IMR-90 (cell line): ENCODE data around the gene MARCHF9. TPM values are rescaled to one million over a fixed set of nuclear protein-coding genes. Genes with fewer than 3 reads are reported as not detected.

Experiments
- ATAC-seq: fragments of 200-7000 bp; cut with Tn5 transposase; 2 replicates; pipeline ENCODE4 v1.9.1; 2020; ENCODE audit warnings: low read depth, mild to moderate bottlenecking, moderate library complexity
- BruUV-seq: library from RNA; stranded (reverse); fragments of 400-500 nt; replicated peaks from 2 replicates; lab custom pipeline; 2021; lab: Mats Ljungman, UMichigan
- CTCF ChIA-PET: fragments of 300-600 bp; formaldehyde crosslinking; extraction: SDS; loops from one replicate; lab custom pipeline; 2021; ENCODE audit warnings: antibody characterized with exemption; lab: Yijun Ruan, JAX
- POLR2A ChIA-PET: fragments of 300-600 bp; sonication (Branson Sonifier 250); formaldehyde crosslinking; loops from one replicate; lab custom pipeline; 2022; ENCODE audit warnings: antibody characterized with exemption; ENCODE audit not compliant: unreplicated experiment; lab: Charles Lee
- DNase-seq: peaks from one replicate; pipeline ENCODE4 v3.0.0; 2013
- H2AFZ ChIP-seq: replicated peaks from 2 replicates; pipeline ENCODE3; 2013; ENCODE audit warnings: low read length, mild to moderate bottlenecking; ENCODE audit not compliant: poor library complexity
- H2AK5ac ChIP-seq: 2 replicates; pipeline ENCODE4 v1.6.1; 2013; ENCODE audit warnings: low read depth, low read length, inconsistent platforms
- H2AK9ac ChIP-seq: replicated peaks from 2 replicates; pipeline ENCODE3; 2013; ENCODE audit warnings: mild to moderate bottlenecking, low read depth, low read length, moderate library complexity; ENCODE audit not compliant: poor library complexity
- H2BK120ac ChIP-seq: 2 replicates; pipeline ENCODE4 v1.6.1; 2013; ENCODE audit warnings: low read depth, low read length, inconsistent platforms
- H2BK15ac ChIP-seq: 3 replicates; pipeline ENCODE4 v1.6.1; 2013; ENCODE audit warnings: low read depth, low read length, inconsistent platforms
- H2BK20ac ChIP-seq: 2 replicates; pipeline ENCODE4 v1.6.1; 2013; ENCODE audit warnings: low read depth, mild to moderate bottlenecking, inconsistent platforms, low read length, moderate library complexity
- H2BK5ac ChIP-seq: 2 replicates; pipeline ENCODE4 v1.6.1; 2013; ENCODE audit warnings: mild to moderate bottlenecking, low read depth, low read length, inconsistent platforms; ENCODE audit not compliant: poor library complexity, severe bottlenecking
- H3K14ac ChIP-seq: replicated peaks from 2 replicates; pipeline ENCODE4 v1.6.1; 2013; ENCODE audit warnings: low read depth, low read length, inconsistent platforms
- H3K18ac ChIP-seq: 2 replicates; pipeline ENCODE4 v1.6.1; 2013; ENCODE audit warnings: low read depth, low read length, control low read depth
- H3K23ac ChIP-seq: 2 replicates; pipeline ENCODE4 v1.6.1; 2013; ENCODE audit warnings: low read depth, low read length, inconsistent platforms
- H3K27ac ChIP-seq: 2 replicates; pipeline ENCODE4 v1.5.1; 2013; ENCODE audit warnings: mild to moderate bottlenecking, control low read depth, low read length; ENCODE audit not compliant: insufficient read depth
- H3K27me3 ChIP-seq: 2 replicates; pipeline ENCODE4 v1.6.1; 2013; ENCODE audit warnings: low read length; ENCODE audit not compliant: control insufficient read depth, insufficient read depth
- H3K36me3 ChIP-seq: 2 replicates; pipeline ENCODE4 v1.6.1; 2013; ENCODE audit warnings: low read length, mixed read lengths; ENCODE audit not compliant: control insufficient read depth, insufficient read depth
- H3K4ac ChIP-seq: 2 replicates; pipeline ENCODE4 v1.6.1; 2013; ENCODE audit warnings: low read depth, low read length, inconsistent platforms
- H3K4me1 ChIP-seq: 2 replicates; pipeline ENCODE4 v1.6.1; 2013; ENCODE audit warnings: low read length, mixed read lengths; ENCODE audit not compliant: control insufficient read depth, insufficient read depth
- H3K4me2 ChIP-seq: 2 replicates; pipeline ENCODE4 v1.6.1; 2013; ENCODE audit warnings: low read depth, mild to moderate bottlenecking, control low read depth, low read length, moderate library complexity
- H3K4me3 ChIP-seq: 2 replicates; pipeline ENCODE4 v1.5.1; 2013; ENCODE audit warnings: low read depth, mild to moderate bottlenecking, control low read depth, low read length, moderate library complexity; ENCODE audit not compliant: insufficient read depth
- H3K56ac ChIP-seq: 2 replicates; pipeline ENCODE4 v1.6.1; 2013; ENCODE audit warnings: low read length, inconsistent platforms; ENCODE audit not compliant: insufficient read depth; ENCODE audit errors: extremely low read depth
- H3K79me1 ChIP-seq, 2 experiments: 2 replicates each; pipeline ENCODE4 v1.6.1; 2013; ENCODE audit warnings: low read length in 2 of 2, inconsistent platforms in 1 of 2, low read depth in 1 of 2
- H3K9ac ChIP-seq: 2 replicates; pipeline ENCODE4 v1.6.1; 2013; ENCODE audit warnings: low read depth, low read length, control low read depth
- H3K9me1 ChIP-seq: 2 replicates; pipeline ENCODE4 v1.6.1; 2013; ENCODE audit warnings: low read length, inconsistent platforms; ENCODE audit not compliant: insufficient read depth
- H3K9me3 ChIP-seq: 2 replicates; pipeline ENCODE4 v1.6.1; 2013; ENCODE audit warnings: low read length; ENCODE audit not compliant: control insufficient read depth, insufficient read depth
- H4K20me1 ChIP-seq: 2 replicates; pipeline ENCODE4 v1.6.1; 2013; ENCODE audit warnings: low read length, inconsistent platforms; ENCODE audit not compliant: insufficient read depth
- H4K5ac ChIP-seq: 2 replicates; pipeline ENCODE4 v1.6.1; 2013; ENCODE audit warnings: mild to moderate bottlenecking, low read depth, low read length, control low read depth
- H4K8ac ChIP-seq, 2 experiments: 2 replicates each; pipeline ENCODE4 v1.6.1; 2013; ENCODE audit warnings: low read depth in 2 of 2, low read length in 2 of 2, control low read depth in 1 of 2, inconsistent platforms in 1 of 2
- H4K91ac ChIP-seq: 2 replicates; pipeline ENCODE4 v1.6.1; 2013; ENCODE audit warnings: low read depth, low read length, inconsistent platforms; ENCODE audit not compliant: insufficient read depth
- CHD1 ChIP-seq: IDR thresholded peaks from 2 replicates; pipeline ENCODE4 v1.6.1; 2012; ENCODE audit warnings: low read depth, low read length, improper control_type of control experiment
- MAFK ChIP-seq: IDR thresholded peaks from 2 replicates; pipeline ENCODE4 v1.6.1; 2012; ENCODE audit warnings: low read depth, low read length, improper control_type of control experiment
- MXI1 ChIP-seq: IDR thresholded peaks from 2 replicates; pipeline ENCODE4 v1.6.1; 2012; ENCODE audit warnings: low read depth, mild to moderate bottlenecking, low read length, moderate library complexity, borderline replicate concordance
- POLR2A ChIP-seq: IDR thresholded peaks from 2 replicates; pipeline ENCODE4 v1.6.1; 2012; ENCODE audit warnings: mild to moderate bottlenecking, low read depth, low read length
- RCOR1 ChIP-seq: IDR thresholded peaks from 2 replicates; pipeline ENCODE4 v1.6.1; 2012; ENCODE audit warnings: mild to moderate bottlenecking, low read length, improper control_type of control experiment; ENCODE audit not compliant: insufficient replicate concordance
- WGBS, 2 experiments: methylation state at CpG; one replicate each; pipeline versions ENCODE4 v1.1.5 to v1.1.7; 2013; ENCODE audit warnings: missing lambda C conversion rate in 2 of 2; ENCODE audit not compliant: insufficient read length in 1 of 2; ENCODE audit errors: extremely low coverage in 2 of 2; 5-methylcytosine and 5-hydroxymethylcytosine counted together
- dilution Hi-C: fragments of 300-500 bp; cut with HindIII; formaldehyde crosslinking; loops from one replicate; pipeline ENCODE4 v1.14.3; 2018; ENCODE audit warnings: low sequenced_read_pairs; ENCODE audit not compliant: unreplicated experiment
- in situ Hi-C: fragments of 300-500 bp; cut with MboI; formaldehyde crosslinking; loops from 3 replicates; pipeline ENCODE4 v1.14.3; 2019; ENCODE audit warnings: low sequenced_read_pairs, inconsistent platforms, mixed read lengths
- intact Hi-C: fragments of 100-400 bp; cut with micrococcal nuclease; formaldehyde crosslinking; loops from 2 replicates; pipeline ENCODE4 v1.10.0; 2022
- polyA plus RNA-seq, 3 experiments: library from polyadenylated mRNA; depleted of rRNA; stranded (reverse); fragments of >200 nt; gene quantifications; 2 replicates each; pipeline ENCODE4 v1.2.3, GENCODE V29; 2012; ENCODE audit warnings: low replicate concordance in 1 of 3
- total RNA-seq: library from RNA; depleted of rRNA; stranded (reverse); fragments of >200 nt; gene quantifications from 2 replicates; pipeline ENCODE4 v1.2.3, GENCODE V29; 2012
- TF ChIP-seq, protein P1 (sequence below): conservative IDR thresholded peaks from 2 replicates; pipeline ENCODE4 v1.5.1; 2012; ENCODE audit warnings: mild to moderate bottlenecking, low read depth, low read length, improper control_type of control experiment

MARCHF9 gene
- total and polyA plus RNA-seq, 2 of the 4 experiments (the other 2 are of a cell fraction) = 1.1 to 5.4 TPM

DNA sequence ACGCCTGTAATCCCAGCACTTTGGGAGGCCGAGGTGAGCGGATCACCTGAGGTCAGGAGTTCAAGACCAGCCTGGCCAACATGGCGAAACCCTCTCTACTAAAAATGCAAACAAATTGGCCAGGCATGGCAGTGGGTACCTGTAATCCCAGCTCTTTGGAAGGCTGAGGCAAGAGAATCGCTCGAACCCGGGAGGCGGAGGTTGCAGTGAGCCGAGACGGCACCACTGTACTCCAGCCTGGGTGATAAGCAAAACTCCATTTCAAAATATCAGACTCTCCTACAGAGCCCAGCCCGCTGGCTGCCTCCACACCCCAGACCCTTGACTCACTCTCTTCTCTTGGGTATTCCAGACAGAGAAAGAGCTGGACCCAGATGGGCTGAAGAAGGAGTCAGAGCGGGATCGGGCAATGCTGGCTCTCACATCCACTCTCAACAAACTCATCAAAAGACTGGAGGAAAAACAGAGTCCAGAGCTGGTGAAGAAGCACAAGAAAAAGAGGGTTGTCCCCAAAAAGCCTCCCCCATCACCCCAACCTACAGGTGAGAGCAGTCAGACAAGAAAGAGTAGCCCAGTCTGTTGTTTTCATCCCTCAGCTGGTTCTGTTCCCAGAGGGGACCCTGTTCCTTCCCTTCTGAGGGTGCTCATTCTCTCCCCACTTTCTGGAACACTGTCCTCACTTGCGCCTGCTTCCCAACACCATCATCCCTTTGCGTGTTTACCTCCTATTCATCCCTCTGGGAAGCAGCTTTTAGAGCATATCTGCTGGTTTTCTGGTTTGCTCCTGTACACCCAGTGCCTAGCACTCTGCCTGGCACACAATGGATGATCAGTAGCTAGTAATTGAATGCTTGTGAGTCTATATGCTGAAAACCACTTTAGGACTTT is 36.0 kb upstream of the MARCHF9 start:
- H2AFZ ChIP-seq = no peak overlapping the region
- no peaks in the 10 kb centered on the region for H3K79me1 ChIP-seq
- no peaks in the 10 kb centered on the region for H3K9me3 ChIP-seq
- in situ Hi-C loops (no loop called here), intact Hi-C loops (no loop called here), dilution Hi-C loops (no loop called here)
- H3K4me3 ChIP-seq = no peak overlapping the region
- no peaks in the 10 kb centered on the region for H3K27me3 ChIP-seq
- no peaks in the 10 kb centered on the region for H3K4me1 ChIP-seq
- no peak for DNase-seq
- H2BK5ac ChIP-seq = no peak overlapping the region
- H2AK9ac ChIP-seq = no peak overlapping the region
- ChIA-PET CTCF (no interaction called here), POLR2A (no interaction called here)
- H3K9me1 ChIP-seq = peaks cover 3% of the 10 kb centered on the region; the same call in 1 of the 2 replicates
- H3K23ac ChIP-seq = no peak overlapping the region
- no peak overlapping the region for H3K9ac ChIP-seq
- H3K56ac ChIP-seq = no peak overlapping the region
- no peak overlapping the region for H4K8ac ChIP-seq
- TF ChIP-seq RCOR1 (no peak), MXI1 (no peak), MAFK (no peak), CHD1 (no peak), POLR2A (no peak)
- TF ChIP-seq, protein P1, sequence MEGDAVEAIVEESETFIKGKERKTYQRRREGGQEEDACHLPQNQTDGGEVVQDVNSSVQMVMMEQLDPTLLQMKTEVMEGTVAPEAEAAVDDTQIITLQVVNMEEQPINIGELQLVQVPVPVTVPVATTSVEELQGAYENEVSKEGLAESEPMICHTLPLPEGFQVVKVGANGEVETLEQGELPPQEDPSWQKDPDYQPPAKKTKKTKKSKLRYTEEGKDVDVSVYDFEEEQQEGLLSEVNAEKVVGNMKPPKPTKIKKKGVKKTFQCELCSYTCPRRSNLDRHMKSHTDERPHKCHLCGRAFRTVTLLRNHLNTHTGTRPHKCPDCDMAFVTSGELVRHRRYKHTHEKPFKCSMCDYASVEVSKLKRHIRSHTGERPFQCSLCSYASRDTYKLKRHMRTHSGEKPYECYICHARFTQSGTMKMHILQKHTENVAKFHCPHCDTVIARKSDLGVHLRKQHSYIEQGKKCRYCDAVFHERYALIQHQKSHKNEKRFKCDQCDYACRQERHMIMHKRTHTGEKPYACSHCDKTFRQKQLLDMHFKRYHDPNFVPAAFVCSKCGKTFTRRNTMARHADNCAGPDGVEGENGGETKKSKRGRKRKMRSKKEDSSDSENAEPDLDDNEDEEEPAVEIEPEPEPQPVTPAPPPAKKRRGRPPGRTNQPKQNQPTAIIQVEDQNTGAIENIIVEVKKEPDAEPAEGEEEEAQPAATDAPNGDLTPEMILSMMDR = no peak
- no peak overlapping the region for H3K4ac ChIP-seq
- no peak overlapping the region for H4K91ac ChIP-seq
- H4K5ac ChIP-seq = no peak overlapping the region
- 100% methylated on average over 3 of the region's 15 CpGs; no CpG with 5 or more reads in 1 of the 2 experiments for WGBS, 2 experiments
- no peak overlapping the region for H3K4me2 ChIP-seq
- H4K20me1 ChIP-seq = no peaks in the 10 kb centered on the region
- peaks cover 51% of the 10 kb centered on the region for H3K36me3 ChIP-seq
- BruUV-seq = no TSS peak
- no peak overlapping the region for H2BK20ac ChIP-seq
- ATAC-seq = no peak
- no peak overlapping the region for H2BK120ac ChIP-seq
- H2BK15ac ChIP-seq = no peak overlapping the region
- H3K27ac ChIP-seq = no peak overlapping the region
- H2AK5ac ChIP-seq = no peak overlapping the region
- H3K14ac ChIP-seq = no peak overlapping the region
- no peak overlapping the region for H3K18ac ChIP-seq
